GM10266 (cell line): ENCODE results near the gene RRAS2.
"Not testable (repeated sequence)": the region's sequence is repeated elsewhere in the genome, so short reads cannot be mapped to it uniquely, and the experiment has no call there.

ENCODE experiments used
- DNase-seq: peaks from one replicate; pipeline ENCODE4 v3.0.0; 2012; ENCODE audit errors: extremely low spot score
- CTCF ChIP-seq: IDR thresholded peaks from 2 replicates; pipeline ENCODE4 v1.5.1; 2012; ENCODE audit warnings: mild to moderate bottlenecking, low read depth; ENCODE audit not compliant: control insufficient read depth, insufficient read depth; ENCODE audit errors: missing control alignments

RRAS2 gene

GRCh38 chr11:14255238-14255534 lies 103.8 kb downstream of the RRAS2 start:
- TF ChIP-seq CTCF, result no peak
- DNase-seq, result no peak

- TF ChIP-seq CTCF, result no peak
- no peak for DNase-seq
Observed at GRCh38 chr11:14254533-14255237, 104.3 kb downstream of the RRAS2 start.

GRCh38 chr11:14253840-14254239 lies 105.1 kb downstream of the RRAS2 start:
- no peak for TF ChIP-seq CTCF
- no peak for DNase-seq

- no peak for DNase-seq
- TF ChIP-seq CTCF, result no peak
Observed at GRCh38 chr11:14253421-14253820, 105.6 kb downstream of the RRAS2 start.

GRCh38 chr11:14252501-14252900 lies 106.5 kb downstream of the RRAS2 start:
- not testable (repeated sequence) for DNase-seq

GRCh38 chr11:14251754-14252153 lies 107.2 kb downstream of the RRAS2 start:
- no peak for DNase-seq
- TF ChIP-seq CTCF, result no peak

GRCh38 chr11:14249121-14249963 lies 109.6 kb downstream of the RRAS2 start:
- peak; percentile 83 for TF ChIP-seq CTCF
- peak; percentile 51 for DNase-seq
